IPS DF 19.7 (cell line): Measurements from ENCODE around the gene NSUN2.
"Not testable (repeated sequence)": the region's sequence is repeated elsewhere in the genome, so short reads cannot be mapped to it uniquely, and the experiment has no call there.

ENCODE experiments used
- DNase-seq: peaks from one replicate; pipeline ENCODE4 v3.0.0-alpha.2; 2013; ENCODE audit warnings: low read depth, low spot score

NSUN2 gene

DNA sequence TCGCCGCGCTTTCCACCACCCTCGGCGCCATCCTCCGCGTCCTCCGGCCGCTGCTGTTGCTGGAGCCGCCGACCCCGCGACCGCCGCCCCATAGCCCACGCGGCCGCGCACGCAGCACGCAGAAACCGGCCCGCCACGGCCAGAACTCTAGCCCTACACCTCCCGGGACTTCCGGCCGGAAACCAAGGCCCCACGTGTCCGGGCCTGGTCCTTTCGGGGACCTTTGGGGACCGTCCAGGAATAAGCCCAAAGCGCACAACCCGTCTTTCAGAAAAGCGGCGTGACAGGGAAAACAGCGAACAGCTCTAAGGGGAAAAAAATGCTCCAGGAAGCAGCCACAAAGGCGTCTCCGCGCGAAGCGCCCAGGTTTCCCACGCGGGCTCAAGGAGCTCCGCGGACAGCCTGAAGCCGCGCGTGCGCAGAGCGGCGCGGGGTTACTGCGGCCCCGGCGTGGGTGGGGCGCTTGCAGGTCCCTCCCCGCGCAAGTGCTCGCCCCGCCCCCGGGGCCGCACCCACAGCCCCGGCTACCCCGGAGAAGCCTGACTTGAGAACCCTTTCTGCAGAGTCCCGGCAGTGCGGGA is at the start of gene NSUN2, which contains the start of gene SRD5A1:
Gene NSUN2 (minus strand): TSS at position 157 of the 581 bp plus-strand sequence. CDS start 65 bp downstream, at position 92.
Gene SRD5A1 (plus strand): TSS at position 553 of the 581 bp plus-strand sequence. CDS start 137 bp downstream, outside the sequence.
- no peak for DNase-seq

DNA sequence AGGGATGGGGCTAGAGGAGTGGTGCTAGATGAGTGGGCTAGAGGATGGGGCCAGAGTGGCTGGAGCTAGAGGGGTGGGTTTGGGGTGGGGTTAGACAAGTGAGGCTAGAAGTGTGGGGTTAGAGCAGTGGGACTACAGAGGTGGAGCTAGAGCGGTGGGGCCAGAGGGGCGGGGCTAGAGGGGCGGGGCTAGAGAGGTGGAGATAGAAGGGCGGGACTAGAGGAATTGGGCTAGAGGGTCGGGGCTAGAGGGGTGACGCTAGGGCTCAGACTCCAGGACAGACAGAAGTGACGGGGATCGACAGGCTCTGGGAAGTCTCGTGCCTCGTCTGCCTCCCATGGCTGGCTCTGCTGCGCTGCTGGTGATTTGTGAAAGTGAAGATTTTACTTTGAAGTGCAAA is 49.4 kb upstream of the NSUN2 start:
- no peak for DNase-seq

DNA sequence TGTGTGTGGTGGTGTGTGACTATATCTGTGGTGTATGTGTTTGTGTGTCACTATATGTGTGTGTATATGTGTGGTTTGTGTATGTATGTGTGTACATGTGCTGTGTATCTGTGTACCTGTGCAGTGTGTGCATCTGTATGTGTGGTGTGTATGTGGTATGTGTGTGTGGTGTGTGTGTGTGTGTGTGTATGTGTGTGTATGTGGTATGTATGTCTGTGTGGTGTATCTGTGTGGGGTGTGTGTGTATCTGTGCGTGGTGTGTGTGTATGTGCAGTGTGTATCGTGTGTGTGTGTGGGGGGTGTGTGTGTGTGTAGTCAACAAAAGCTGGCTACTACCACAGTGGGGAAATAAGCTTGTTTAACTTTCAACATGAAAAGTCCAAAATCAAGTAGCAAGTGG is 48.8 kb upstream of the NSUN2 start:
- DNase-seq, result no peak

DNA sequence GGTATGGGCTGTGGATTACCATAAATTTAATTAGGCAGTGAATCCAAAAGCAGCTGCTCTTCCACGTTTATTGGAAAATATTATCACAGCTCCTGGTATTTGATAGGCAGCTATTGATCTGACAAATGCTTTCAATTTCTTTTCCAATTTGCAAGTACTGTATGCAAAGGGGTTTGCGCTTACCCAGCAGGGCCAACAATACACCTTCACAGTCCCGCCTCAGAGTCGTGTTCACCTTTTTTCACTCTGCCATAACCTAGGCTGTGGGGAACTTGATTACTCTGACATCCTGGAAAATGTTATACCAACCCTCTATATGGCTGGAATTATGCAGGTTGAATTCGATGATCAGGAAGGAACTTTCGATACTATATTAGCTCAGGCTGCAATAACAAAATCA is 48.1 kb upstream of the NSUN2 start:
- DNase-seq, result no peak

GRCh38 chr5:6678385-6678784 is 45.5 kb upstream of the NSUN2 start:
- no peak for DNase-seq

DNA sequence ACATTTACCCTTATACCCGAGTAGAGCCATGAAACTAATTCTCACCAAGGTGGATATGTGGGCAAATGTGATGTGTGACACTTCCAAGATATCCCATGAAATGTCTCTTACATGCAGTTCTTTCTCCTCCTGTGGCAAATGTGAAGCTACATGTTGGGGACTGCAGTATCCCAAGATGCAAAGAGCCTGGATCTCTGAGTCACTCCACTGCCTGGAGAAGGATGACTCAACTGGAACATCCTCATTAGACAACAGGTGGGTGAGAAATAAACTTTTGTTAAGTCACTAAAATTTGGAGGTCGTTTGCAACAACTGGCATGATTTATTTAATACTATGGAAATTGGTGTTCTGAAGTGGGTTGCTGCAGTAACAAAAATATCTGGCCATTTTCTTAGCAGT is 43.9 kb upstream of the NSUN2 start:
- DNase-seq, result no peak

- DNase-seq, result no peak
Measured at GRCh38 chr5:6675784-6676491, 43.1 kb upstream of the NSUN2 start.

DNA sequence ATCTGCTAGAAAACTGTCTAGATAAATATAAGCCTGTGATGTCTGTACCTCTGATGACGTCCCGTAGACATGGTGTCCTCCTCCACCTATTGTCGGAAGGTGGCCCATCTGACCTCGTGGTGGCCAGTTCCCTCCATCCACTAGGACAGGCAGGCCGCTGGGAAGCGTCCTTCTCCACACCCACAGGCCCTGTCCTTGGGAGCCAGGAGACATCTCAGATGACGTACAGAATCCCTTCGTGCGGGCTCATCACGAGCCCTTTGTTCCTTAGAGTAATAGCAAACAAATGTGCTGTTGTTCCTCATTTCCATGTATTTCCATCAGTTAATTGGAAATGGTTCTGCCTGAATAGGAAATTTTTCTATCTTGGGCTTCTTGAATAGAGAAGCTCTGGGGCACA is 42.0 kb upstream of the NSUN2 start:
- DNase-seq, result no peak

DNA sequence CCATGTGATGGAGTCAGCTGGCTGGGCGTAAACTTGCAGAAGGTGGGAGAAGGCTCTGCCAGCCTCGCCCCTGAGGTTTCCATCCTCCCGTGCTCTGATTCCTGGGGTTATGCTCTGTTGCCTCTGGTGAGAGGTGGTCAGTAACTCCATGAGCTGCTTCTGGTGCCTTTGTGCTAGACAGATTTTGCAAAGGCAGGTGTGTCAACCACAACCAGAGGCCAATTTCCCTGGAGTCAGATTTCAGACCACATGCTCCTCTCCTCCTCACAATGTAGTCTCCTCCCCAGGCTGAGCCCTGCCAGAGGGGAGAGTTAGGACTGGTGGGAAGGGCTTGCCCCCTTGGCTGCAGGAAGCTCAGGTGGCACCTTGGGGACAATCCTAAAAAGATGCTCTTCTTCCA is 41.6 kb upstream of the NSUN2 start:
- no peak for DNase-seq

GRCh38 chr5:6673963-6674362 is 41.1 kb upstream of the NSUN2 start:
- DNase-seq, result no peak

- DNase-seq, result no peak
Measured at GRCh38 chr5:6673031-6673430, 40.2 kb upstream of the NSUN2 start.

DNA sequence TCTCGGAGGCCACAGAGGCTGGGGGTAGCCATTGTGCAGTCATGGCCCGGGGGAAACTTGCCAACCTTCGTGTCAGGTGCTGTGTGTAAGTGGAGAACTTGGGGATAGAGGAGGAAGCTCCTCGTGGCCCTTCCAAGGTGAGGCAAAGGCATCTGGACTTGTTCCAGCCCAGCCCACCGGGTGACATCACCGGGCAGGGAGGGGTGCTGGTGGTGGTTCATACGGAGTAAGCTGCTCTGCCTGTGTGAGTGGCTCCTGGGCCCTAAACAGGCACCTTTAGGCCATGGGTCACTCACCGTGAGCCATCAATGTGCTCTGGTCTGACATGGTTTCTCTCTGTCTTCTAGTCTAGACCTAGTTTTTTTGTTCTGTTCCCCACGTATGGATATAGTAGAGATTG is 35.9 kb upstream of the NSUN2 start:
- DNase-seq, result not testable (repeated sequence)

DNA sequence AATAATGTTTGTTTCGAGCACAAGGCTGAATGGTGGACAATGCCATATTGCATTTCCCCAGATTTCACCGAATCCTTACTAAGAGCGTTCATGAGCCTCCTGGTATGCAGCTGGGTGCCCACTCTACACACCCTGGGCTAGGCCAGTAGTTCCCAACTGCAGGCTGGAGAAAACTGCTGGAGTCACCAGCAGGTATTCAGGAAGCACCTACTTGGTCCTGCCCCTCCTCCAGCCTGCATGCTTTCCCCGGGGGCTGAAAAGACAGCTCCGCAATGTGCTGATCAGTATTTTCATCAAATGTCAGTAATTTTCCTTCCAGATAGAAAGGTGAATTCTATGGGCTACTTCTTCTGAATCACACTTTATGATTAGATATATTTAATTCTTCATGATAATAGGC is 34.8 kb upstream of the NSUN2 start:
- DNase-seq, result no peak

DNA sequence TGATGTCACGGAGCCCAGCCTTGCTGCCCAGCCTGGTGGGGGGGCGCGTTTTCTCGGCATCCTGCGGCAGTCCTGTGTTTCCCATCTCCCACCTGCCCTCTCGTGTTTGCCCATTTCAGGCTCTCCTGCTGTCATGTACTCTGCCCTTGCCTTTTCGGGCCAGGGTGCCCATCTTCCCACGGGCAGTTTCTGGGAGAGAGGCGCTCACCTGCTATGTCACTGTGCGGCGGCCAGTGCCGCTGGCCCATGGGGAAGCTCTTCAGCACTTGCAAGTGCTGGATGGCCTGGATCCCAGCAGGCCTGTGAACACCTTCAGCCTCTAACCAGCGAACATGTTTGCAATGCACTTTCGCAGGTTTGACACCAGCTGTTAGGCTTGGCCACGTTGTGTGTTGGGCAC is 33.9 kb upstream of the NSUN2 start:
- no peak for DNase-seq

DNA sequence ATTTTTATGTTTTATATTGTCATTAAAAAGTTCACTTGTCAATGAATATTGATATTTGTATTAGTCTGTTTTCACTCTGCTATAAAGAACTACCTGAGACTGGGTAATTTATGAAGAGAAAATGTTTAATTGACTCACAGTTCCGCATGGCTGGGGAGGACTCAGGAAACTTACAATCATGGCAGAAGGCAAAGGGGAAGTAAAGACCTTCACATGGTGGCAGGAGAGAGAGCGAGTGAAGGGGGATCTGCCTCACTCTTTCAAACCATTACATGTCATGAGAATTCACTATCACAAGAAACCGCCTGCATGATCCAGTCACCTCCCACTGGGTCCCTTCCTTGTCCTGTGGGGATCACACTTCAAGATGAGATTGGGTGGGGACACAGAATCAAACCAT is 27.8 kb upstream of the NSUN2 start:
- no peak for DNase-seq

DNA sequence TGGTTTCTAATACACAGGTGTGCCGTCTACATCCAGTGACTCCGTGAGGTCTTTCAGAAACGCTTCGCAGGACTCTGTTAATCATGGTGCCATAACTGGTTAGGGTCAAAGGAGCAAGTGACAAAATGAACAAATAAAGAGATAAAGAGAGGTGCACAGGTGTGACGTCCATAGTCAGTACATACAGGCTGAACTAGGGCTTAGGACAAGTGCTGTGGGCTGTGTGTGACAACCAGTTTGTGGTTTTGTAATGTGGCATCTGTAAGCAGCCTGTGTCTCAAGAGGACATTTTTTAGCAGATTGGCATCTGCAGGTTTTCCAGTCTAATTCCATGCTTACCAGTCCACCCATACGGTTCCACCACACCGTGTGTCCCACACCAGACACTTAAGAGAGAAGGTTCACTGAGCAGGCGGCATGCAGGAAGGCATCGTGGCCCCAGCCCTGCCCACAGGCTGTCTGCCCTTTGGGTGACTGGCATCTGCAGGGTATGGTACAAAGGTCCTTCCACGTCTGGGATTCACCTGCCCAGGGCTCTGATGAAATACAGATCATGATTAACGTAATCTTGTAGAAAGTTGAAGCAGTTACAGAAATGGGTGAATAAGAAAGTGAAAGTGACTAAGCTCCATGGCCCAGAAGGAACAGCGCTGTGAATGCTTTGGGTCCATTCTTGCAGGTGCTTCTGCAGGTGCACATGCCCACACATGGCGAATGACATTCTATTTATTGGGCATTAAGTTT is 27.3 kb upstream of the NSUN2 start:
- no peak for DNase-seq

GRCh38 chr5:6656680-6657079 is 23.8 kb upstream of the NSUN2 start:
- DNase-seq, result no peak

DNA sequence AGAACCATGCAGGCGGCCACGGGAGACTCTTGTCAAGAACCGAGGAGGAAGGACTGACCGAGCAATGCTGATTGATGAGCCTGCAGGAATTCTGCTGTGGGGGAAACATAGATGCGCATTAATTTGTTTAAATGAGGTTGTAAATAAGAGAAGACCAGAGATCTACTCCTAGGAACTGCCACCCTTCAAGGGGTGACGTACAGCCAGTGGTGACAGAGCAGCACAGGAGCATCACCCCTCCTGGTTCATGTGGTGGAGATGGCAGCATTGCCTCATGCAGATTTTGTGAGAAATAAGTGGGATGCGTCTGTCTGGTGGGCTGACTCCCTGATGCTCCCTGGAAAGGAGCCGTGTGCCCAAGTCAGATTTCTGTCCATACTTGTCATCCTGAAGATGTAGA is 22.6 kb upstream of the NSUN2 start:
- no peak for DNase-seq

DNA sequence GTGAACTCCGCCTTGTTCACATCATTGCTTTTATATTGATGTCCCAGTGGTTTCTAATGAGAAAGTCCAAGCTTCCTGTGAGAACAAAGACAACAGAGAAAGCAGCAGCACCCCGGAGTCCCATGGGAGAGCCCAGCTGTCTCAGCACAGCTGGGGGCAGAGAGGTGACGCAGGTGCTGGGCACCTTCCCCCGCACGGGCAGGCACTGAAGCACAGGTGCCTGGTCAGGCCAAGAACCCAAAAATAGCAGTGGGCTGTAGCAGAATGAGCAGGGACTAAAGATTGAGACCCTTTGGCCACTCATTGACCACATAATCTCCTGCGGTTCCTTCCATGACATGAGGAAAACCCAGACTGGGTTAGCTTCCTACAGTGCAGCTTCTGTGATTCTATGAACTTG is 19.2 kb upstream of the NSUN2 start:
- DNase-seq, result no peak

DNA sequence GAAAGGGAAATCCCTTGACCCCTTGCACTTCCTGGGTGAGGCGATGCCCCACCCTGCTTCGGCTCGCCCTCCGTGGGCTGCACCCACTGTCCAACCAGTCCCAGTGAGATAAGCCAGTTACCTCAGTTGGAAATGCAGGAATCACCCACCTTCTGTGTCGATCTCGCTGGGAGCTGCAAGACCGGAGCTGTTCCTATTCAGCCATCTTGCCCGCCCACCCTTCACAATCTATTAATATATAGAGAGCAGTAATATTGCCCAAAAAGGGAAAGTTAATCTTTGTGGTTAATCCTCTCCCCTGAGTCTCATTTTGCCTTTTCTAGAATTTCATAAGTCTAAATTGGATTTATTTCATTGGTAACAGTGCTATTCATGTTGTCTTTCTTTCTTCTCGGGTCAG is 16.8 kb upstream of the NSUN2 start:
- DNase-seq, result no peak

DNA sequence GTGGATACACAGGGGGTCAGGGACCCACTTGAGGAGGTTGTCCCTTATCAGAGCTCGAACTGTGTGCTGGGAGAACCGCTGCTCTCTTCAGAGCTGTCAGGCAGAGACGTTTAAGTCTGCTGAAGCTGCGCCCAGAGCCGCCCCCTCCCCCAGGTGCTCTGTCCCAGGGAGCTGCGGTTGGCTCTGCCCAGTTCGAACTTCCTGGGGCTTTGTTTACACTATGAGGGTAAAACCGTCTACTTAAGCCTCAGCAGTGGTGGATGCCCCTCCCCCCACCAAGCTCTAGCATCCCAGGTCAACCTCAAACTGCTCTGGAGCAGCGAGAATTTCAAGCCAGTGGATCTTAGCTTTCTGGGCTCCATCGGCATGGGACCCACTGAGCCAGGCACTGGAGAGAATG is 16.3 kb upstream of the NSUN2 start:
- DNase-seq, result peak; percentile 20

- DNase-seq, result not testable (repeated sequence)
Measured at GRCh38 chr5:6645571-6646362, 12.9 kb upstream of the NSUN2 start.
